A549 (cell line): ENCODE measurements around the gene ATP5PD. TPM values are rescaled to one million over a fixed set of nuclear protein-coding genes. Genes with fewer than 3 reads are reported as not detected.

Source experiments
- ATAC-seq, 2 experiments: fragments of 200-7000 bp in 1 of 2; fragments of >200 bp in 1 of 2; cut with Nextera tagmentation in 1 of 2; cut with Tn5 transposase in 1 of 2; 3 replicates each; pipeline versions ENCODE4 v1.8.0 to v1.9.1; 2018 to 2020; ENCODE audit warnings: mild to moderate bottlenecking in 1 of 2, moderate library complexity in 1 of 2
- CTCF ChIA-PET: fragments of 300-600 bp; sonication (Branson Sonifier 250); formaldehyde crosslinking; extraction: SDS; loops from one replicate; lab custom pipeline; 2021; ENCODE audit warnings: antibody characterized with exemption, inconsistent platforms; lab: Yijun Ruan, JAX
- POLR2A ChIA-PET: fragments of 350-600 bp; formaldehyde crosslinking; extraction: SDS; loops from one replicate; lab custom pipeline; 2021; ENCODE audit warnings: antibody characterized with exemption, inconsistent platforms; lab: Yijun Ruan, JAX
- DNase-seq, 2 experiments: peaks; one replicate each; pipeline versions ENCODE4 v3.0.0 to v3.0.0-alpha.2; 2011 to 2016; ENCODE audit warnings: low read depth in 1 of 2, low spot score in 1 of 2
- FAIRE-seq: peaks from 2 replicates; lab custom pipeline; 2011; peaks lifted over from hg19 to GRCh38; lab: Jason Lieb, UNC
- H3K27ac ChIP-seq, 2 experiments: fragments of >200 bp; sonication (Bioruptor Twin); formaldehyde crosslinking; 3 replicates each; pipeline ENCODE4 v1.5.1; 2016 to 2017
- H3K4me1 ChIP-seq: fragments of >200 bp; sonication (Bioruptor Twin); formaldehyde crosslinking; 3 replicates; pipeline ENCODE4 v1.6.1; 2016
- H3K4me2 ChIP-seq: fragments of >200 bp; sonication (Bioruptor Twin); formaldehyde crosslinking; 3 replicates; pipeline ENCODE4 v1.6.1; 2016
- H3K4me3 ChIP-seq: fragments of >200 bp; sonication (Bioruptor Twin); formaldehyde crosslinking; 3 replicates; pipeline ENCODE4 v1.5.1; 2016
- H3K9me3 ChIP-seq: fragments of >200 bp; sonication (Bioruptor Twin); formaldehyde crosslinking; 3 replicates; pipeline ENCODE4 v1.6.1; 2016
- CBX8 ChIP-seq: fragments of 200-600 bp; sonication (generic); IDR thresholded peaks from 2 replicates; pipeline ENCODE4 v1.6.1; 2016
- EHF ChIP-seq: fragments of 250-450 bp; sonication (Bioruptor Pico); IDR thresholded peaks from 2 replicates; pipeline ENCODE4 v1.5.0; 2020; ENCODE audit warnings: mild to moderate bottlenecking
- EP300 ChIP-seq, 2 experiments: fragments of >200 bp; sonication (Bioruptor Twin); formaldehyde crosslinking; IDR thresholded peaks; 2 replicates in 1 of 2; 3 replicates in 1 of 2; pipeline ENCODE4 v1.6.1; 2016 to 2017
- FOSB ChIP-seq: fragments of 250-450 bp; sonication (Bioruptor Pico); IDR thresholded peaks from 2 replicates; pipeline ENCODE4 v1.5.0; 2020; ENCODE audit warnings: mild to moderate bottlenecking, moderate library complexity
- FOXS1 ChIP-seq: fragments of 250-450 bp; sonication (Bioruptor Pico); IDR thresholded peaks from 2 replicates; pipeline ENCODE4 v1.5.0; 2020; ENCODE audit warnings: mild to moderate bottlenecking, moderate library complexity
- HEYL ChIP-seq: fragments of 250-450 bp; sonication (Bioruptor Pico); IDR thresholded peaks from 2 replicates; pipeline ENCODE4 v1.8.0; 2021; ENCODE audit warnings: mild to moderate bottlenecking, moderate library complexity
- HOXA7 ChIP-seq: fragments of 250-450 bp; sonication (Bioruptor Pico); IDR thresholded peaks from 2 replicates; pipeline ENCODE4 v1.5.0; 2020; ENCODE audit warnings: mild to moderate bottlenecking, moderate library complexity
- HOXB5 ChIP-seq: fragments of 250-450 bp; sonication (Bioruptor Pico); IDR thresholded peaks from 2 replicates; pipeline ENCODE4 v1.5.0; 2020; ENCODE audit warnings: mild to moderate bottlenecking, moderate library complexity
- KDM1A ChIP-seq: fragments of 200-600 bp; sonication (generic); IDR thresholded peaks from 2 replicates; pipeline ENCODE4 v1.6.1; 2016; ENCODE audit warnings: low read depth, mild to moderate bottlenecking
- KDM5A ChIP-seq: fragments of 200-600 bp; sonication (generic); IDR thresholded peaks from 2 replicates; pipeline ENCODE4 v1.6.1; 2016; ENCODE audit warnings: antibody characterized with exemption, mild to moderate bottlenecking
- MAFK ChIP-seq: fragments of 450-650 bp; IDR thresholded peaks from 2 replicates; pipeline ENCODE4 v1.6.1; 2014; ENCODE audit not compliant: partially characterized antibody
- MAZ ChIP-seq: fragments of 150-350 bp; IDR thresholded peaks from 2 replicates; pipeline ENCODE4 v1.6.1; 2014; ENCODE audit warnings: antibody characterized with exemption, low read depth, low read length, borderline replicate concordance
- PHF8 ChIP-seq: fragments of 200-600 bp; sonication (generic); IDR thresholded peaks from 2 replicates; pipeline ENCODE4 v1.6.1; 2016; ENCODE audit warnings: low read depth, mild to moderate bottlenecking, antibody characterized with exemption, moderate library complexity, borderline replicate concordance
- RARB ChIP-seq: fragments of 250-450 bp; sonication (Bioruptor Pico); IDR thresholded peaks from 2 replicates; pipeline ENCODE4 v1.8.0; 2021; ENCODE audit warnings: mild to moderate bottlenecking, moderate library complexity
- RCOR1 ChIP-seq: fragments of 150-350 bp; IDR thresholded peaks from 2 replicates; pipeline ENCODE4 v1.6.1; 2014; ENCODE audit warnings: antibody characterized with exemption, low read length, low read depth
- RFX5 ChIP-seq: fragments of 450-650 bp; IDR thresholded peaks from 2 replicates; pipeline ENCODE4 v1.7.1; 2014; ENCODE audit warnings: antibody characterized with exemption, mild to moderate bottlenecking, moderate library complexity
- SMC3 ChIP-seq: fragments of >200 bp; sonication (Bioruptor Twin); formaldehyde crosslinking; IDR thresholded peaks from 3 replicates; pipeline ENCODE4 v1.6.1; 2018; ENCODE audit warnings: inconsistent platforms
- SREBF2 ChIP-seq: fragments of 450-650 bp; IDR thresholded peaks from 2 replicates; pipeline ENCODE4 v1.6.1; 2014; ENCODE audit warnings: mild to moderate bottlenecking, moderate library complexity
- TFCP2L1 ChIP-seq: fragments of 250-450 bp; sonication (Bioruptor Pico); IDR thresholded peaks from 2 replicates; pipeline ENCODE4 v1.5.0; 2021; ENCODE audit warnings: mild to moderate bottlenecking
- ZNF302 ChIP-seq: fragments of 250-450 bp; sonication (Bioruptor Pico); IDR thresholded peaks from 2 replicates; pipeline ENCODE4 v1.9.0; 2021; ENCODE audit warnings: inconsistent platforms, mild to moderate bottlenecking, moderate library complexity
- WGBS: methylation state at CpG from one replicate; pipeline ENCODE4 v1.1.6; 2017; ENCODE audit errors: missing lambda C conversion rate; 5-methylcytosine and 5-hydroxymethylcytosine counted together
- polyA plus RNA-seq, 4 experiments: library from polyadenylated mRNA; depleted of rRNA in 3 of 4; stranded (reverse); fragments of >200 nt; fragmentation: RNase III in 1 of 4; extraction: RNeasy Plus Mini Kit Qiagen cat#74134 plus additional on column Dnase treatment in 1 of 4; gene quantifications; 2 replicates in 3 of 4; 3 replicates in 1 of 4; pipeline ENCODE4 v1.2.3, GENCODE V29; 2011 to 2017
- TF ChIP-seq, protein P1 (sequence below): fragments of 450-650 bp; IDR thresholded peaks from 2 replicates; pipeline ENCODE4 v1.6.1; 2014; ENCODE audit warnings: antibody characterized with exemption
- TF ChIP-seq, protein P2 (sequence below): IDR thresholded peaks from 2 replicates; pipeline ENCODE4 v1.6.1; 2012; ENCODE audit warnings: low read depth, borderline replicate concordance
- TF ChIP-seq, protein P3 (sequence below): fragments of 250-450 bp; sonication (Bioruptor Pico); IDR thresholded peaks from 2 replicates; pipeline ENCODE4 v1.5.0; 2020; ENCODE audit warnings: low read depth, mild to moderate bottlenecking, moderate library complexity
- TF ChIP-seq, protein P4 (sequence below): fragments of 150-350 bp; IDR thresholded peaks from 2 replicates; pipeline ENCODE4 v1.6.1; 2014; ENCODE audit warnings: low read depth, mild to moderate bottlenecking, low read length
- TF ChIP-seq, protein P5 (sequence below): IDR thresholded peaks from 2 replicates; pipeline ENCODE4 v1.6.1; 2012
- TF ChIP-seq, protein P6 (sequence below): fragments of >200 bp; sonication (Bioruptor Twin); formaldehyde crosslinking; IDR thresholded peaks from 3 replicates; pipeline ENCODE4 v1.5.1; 2016
- TF ChIP-seq, protein P7 (sequence below): fragments of >200 bp; sonication (Bioruptor Twin); formaldehyde crosslinking; IDR thresholded peaks from 3 replicates; pipeline ENCODE4 v1.6.1; 2016

Gene ATP5PD
- polyA plus RNA-seq, 2 of the 4 experiments (the other 2 are of a cell fraction), result 333 to 463 TPM

DNA sequence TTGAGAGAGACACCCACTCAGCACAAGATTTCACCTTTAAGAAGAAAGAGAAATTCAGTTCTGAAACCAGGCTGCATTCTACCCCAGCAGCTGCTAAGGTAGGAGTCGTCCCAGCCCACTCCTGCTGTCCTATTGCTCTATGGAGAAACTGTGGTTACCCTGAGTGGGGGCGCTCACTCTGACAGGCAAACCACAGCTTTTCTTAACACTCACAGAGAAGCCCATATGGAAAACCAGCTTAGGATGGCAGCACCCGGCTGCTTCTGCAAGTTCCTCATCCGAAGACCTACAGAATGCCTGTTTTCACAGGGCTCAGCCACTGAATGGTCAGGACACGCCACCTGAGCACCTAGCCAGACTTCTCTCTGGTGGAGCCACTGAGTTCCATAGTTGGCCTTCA is 7.5 kb downstream of the ATP5PD start:
- no peak for DNase-seq
- Histone ChIP-seq H3K4me3 (no peak overlapping the region), H3K9me3 (no peaks in the 10 kb centered on the region), H3K4me1 (peaks cover 21% of the 10 kb centered on the region), H3K4me2 (no peak overlapping the region), H3K27ac (no peak overlapping the region)
- TF ChIP-seq EP300 (IDR thresholded peaks at IDR 0.05) (no peak), KDM1A (no peak), CBX8 (no peak), ZNF302 (CRISPR knock-in tag) (no peak), PHF8 (no peak), SMC3 (no peak), HOXB5 (CRISPR knock-in tag) (no peak), SREBF2 (no peak)
- TF ChIP-seq, protein P1, sequence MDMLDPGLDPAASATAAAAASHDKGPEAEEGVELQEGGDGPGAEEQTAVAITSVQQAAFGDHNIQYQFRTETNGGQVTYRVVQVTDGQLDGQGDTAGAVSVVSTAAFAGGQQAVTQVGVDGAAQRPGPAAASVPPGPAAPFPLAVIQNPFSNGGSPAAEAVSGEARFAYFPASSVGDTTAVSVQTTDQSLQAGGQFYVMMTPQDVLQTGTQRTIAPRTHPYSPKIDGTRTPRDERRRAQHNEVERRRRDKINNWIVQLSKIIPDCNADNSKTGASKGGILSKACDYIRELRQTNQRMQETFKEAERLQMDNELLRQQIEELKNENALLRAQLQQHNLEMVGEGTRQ, result no peak
- TF ChIP-seq, protein P2, sequence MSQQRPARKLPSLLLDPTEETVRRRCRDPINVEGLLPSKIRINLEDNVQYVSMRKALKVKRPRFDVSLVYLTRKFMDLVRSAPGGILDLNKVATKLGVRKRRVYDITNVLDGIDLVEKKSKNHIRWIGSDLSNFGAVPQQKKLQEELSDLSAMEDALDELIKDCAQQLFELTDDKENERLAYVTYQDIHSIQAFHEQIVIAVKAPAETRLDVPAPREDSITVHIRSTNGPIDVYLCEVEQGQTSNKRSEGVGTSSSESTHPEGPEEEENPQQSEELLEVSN, result no peak
- TF ChIP-seq, protein P3, sequence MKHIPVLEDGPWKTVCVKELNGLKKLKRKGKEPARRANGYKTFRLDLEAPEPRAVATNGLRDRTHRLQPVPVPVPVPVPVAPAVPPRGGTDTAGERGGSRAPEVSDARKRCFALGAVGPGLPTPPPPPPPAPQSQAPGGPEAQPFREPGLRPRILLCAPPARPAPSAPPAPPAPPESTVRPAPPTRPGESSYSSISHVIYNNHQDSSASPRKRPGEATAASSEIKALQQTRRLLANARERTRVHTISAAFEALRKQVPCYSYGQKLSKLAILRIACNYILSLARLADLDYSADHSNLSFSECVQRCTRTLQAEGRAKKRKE (CRISPR knock-in tag), result no peak
- TF ChIP-seq, protein P4, sequence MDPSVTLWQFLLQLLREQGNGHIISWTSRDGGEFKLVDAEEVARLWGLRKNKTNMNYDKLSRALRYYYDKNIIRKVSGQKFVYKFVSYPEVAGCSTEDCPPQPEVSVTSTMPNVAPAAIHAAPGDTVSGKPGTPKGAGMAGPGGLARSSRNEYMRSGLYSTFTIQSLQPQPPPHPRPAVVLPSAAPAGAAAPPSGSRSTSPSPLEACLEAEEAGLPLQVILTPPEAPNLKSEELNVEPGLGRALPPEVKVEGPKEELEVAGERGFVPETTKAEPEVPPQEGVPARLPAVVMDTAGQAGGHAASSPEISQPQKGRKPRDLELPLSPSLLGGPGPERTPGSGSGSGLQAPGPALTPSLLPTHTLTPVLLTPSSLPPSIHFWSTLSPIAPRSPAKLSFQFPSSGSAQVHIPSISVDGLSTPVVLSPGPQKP, result no peak
- TF ChIP-seq, protein P5, sequence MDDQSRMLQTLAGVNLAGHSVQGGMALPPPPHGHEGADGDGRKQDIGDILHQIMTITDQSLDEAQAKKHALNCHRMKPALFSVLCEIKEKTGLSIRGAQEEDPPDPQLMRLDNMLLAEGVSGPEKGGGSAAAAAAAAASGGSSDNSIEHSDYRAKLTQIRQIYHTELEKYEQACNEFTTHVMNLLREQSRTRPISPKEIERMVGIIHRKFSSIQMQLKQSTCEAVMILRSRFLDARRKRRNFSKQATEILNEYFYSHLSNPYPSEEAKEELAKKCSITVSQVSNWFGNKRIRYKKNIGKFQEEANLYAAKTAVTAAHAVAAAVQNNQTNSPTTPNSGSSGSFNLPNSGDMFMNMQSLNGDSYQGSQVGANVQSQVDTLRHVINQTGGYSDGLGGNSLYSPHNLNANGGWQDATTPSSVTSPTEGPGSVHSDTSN, result no peak
- CTCF ChIA-PET, result interaction anchor here (0.9 to 5.4 kb wide), 11 partner anchors 10 to 164 kb away, joined by 3 to 27 read pairs (median 4); partner anchors contain the start of gene OTOP2
- no peak for ATAC-seq
- 88% methylated on average over 5 of the region's 5 CpGs for whole genome bisulfite sequencing
- FAIRE-seq, result no peak
- POLR2A ChIA-PET, result interaction anchor here (1.2 kb wide), 1 partner anchor 48 kb away, joined by 3 read pairs; no protein-coding TSS in a partner anchor

DNA sequence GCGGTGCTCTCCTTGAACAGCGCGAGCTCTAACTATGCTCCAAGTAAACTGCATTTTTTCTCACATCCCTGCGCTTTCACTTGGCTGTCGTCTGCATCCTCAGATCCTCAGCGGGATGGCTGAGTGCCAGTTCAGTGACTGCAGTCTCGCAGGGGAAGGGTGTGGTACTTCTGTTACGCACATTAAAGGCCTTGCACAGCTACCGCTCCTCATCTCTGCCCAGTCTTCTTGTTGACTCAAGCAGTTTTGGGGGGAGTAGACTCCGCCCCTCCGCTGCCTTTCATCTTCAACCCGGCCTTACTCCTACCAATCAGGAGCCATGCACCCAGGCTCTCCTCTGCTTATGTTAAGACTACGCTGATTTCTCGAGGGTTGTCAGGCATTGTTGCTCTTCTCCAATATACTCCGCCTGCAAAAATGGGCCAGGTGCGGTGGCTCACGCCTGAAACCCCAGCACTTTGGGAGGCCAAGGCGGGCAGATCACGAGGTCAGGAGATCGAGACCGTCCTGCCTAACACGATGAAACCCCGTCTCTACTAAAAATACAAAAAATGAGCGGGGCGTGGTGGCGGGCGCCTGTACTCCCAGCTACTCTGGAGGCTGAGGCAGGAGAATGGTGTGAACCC is 10.0 kb downstream of the ATP5PD start:
- ATAC-seq (peak; percentile 8 to 17; a peak in 4 of 6 replicates), FAIRE-seq (no peak), DNase-seq (peak; percentile 93 to 97)
- Histone ChIP-seq H3K4me2 (peak overlapping the region; percentile 69), H3K27ac (peak overlapping the region; percentile 67 to 82), H3K4me1 (peaks cover 30% of the 10 kb centered on the region), H3K9me3 (no peaks in the 10 kb centered on the region), H3K4me3 (0 out of 3 replicates have a peak overlapping the region, but pooled peaks have one; percentile 9)
- ChIA-PET POLR2A (interaction anchor here (0.7 to 3.2 kb wide), 4 partner anchors 11 to 132 kb away, joined by 5 to 46 read pairs (median 11); partner anchors contain the start of genes ATP5PD, KCTD2, MRPL58 and SLC16A5), CTCF (interaction anchor here (1.0 to 4.5 kb wide), 8 partner anchors 11 to 165 kb away, joined by 3 to 35 read pairs (median 9); partner anchors contain the start of genes ATP5PD, KCTD2 and NT5C)
- 34% methylated on average over 27 of the region's 27 CpGs for WGBS
- TF ChIP-seq MAZ (no peak), RARB (CRISPR knock-in tag) (no peak), KDM5A (no peak), EP300 (IDR thresholded peaks at IDR 0.05) (no peak), PHF8 (no peak), EHF (CRISPR knock-in tag) (no peak), SREBF2 (no peak), TFCP2L1 (CRISPR knock-in tag) (no peak), RCOR1 (no peak), FOXS1 (CRISPR knock-in tag) (no peak), MAFK (peak; percentile 80), HEYL (CRISPR knock-in tag) (no peak), FOSB (CRISPR knock-in tag) (no peak), ZNF302 (CRISPR knock-in tag) (no peak), RFX5 (0 out of 2 replicates have a peak, but pooled peaks have one; percentile 22), HOXA7 (CRISPR knock-in tag) (no peak)
- TF ChIP-seq, protein P6, sequence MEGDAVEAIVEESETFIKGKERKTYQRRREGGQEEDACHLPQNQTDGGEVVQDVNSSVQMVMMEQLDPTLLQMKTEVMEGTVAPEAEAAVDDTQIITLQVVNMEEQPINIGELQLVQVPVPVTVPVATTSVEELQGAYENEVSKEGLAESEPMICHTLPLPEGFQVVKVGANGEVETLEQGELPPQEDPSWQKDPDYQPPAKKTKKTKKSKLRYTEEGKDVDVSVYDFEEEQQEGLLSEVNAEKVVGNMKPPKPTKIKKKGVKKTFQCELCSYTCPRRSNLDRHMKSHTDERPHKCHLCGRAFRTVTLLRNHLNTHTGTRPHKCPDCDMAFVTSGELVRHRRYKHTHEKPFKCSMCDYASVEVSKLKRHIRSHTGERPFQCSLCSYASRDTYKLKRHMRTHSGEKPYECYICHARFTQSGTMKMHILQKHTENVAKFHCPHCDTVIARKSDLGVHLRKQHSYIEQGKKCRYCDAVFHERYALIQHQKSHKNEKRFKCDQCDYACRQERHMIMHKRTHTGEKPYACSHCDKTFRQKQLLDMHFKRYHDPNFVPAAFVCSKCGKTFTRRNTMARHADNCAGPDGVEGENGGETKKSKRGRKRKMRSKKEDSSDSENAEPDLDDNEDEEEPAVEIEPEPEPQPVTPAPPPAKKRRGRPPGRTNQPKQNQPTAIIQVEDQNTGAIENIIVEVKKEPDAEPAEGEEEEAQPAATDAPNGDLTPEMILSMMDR, result no peak
- TF ChIP-seq, protein P7, sequence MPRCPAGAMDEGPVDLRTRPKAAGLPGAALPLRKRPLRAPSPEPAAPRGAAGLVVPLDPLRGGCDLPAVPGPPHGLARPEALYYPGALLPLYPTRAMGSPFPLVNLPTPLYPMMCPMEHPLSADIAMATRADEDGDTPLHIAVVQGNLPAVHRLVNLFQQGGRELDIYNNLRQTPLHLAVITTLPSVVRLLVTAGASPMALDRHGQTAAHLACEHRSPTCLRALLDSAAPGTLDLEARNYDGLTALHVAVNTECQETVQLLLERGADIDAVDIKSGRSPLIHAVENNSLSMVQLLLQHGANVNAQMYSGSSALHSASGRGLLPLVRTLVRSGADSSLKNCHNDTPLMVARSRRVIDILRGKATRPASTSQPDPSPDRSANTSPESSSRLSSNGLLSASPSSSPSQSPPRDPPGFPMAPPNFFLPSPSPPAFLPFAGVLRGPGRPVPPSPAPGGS, result no peak
- TF ChIP-seq, protein P5, result peak; percentile 22; the same call in 1 of the 2 replicates
